Measurements from ENCODE around the gene BTNL8. TPM values are rescaled to one million over a fixed set of nuclear protein-coding genes. Genes with fewer than 3 reads are reported as not detected.
"Not testable (repeated sequence)": the region's sequence is repeated elsewhere in the genome, so short reads cannot be mapped to it uniquely, and the experiment has no call there.

Gene BTNL8
- total RNA-seq, 1 experiment from 2014 or later, result 0.21 TPM

GRCh38 chr5:180869587-180869986 lies 29.4 kb upstream of the BTNL8 start:
- H3K36me3 ChIP-seq (replicated peaks; ENCODE audit: control insufficient read depth, insufficient read depth, low read length), result no peaks in the 10 kb centered on the region
- H3K4me3 ChIP-seq (ENCODE audit: insufficient read depth, low read depth, low read length), result no peak overlapping the region
- no peaks in the 10 kb centered on the region for H3K27me3 ChIP-seq (ENCODE audit: control insufficient read depth, insufficient read depth, low read length)
- no peak for DNase-seq

GRCh38 chr5:180870276-180871068 lies 28.5 kb upstream of the BTNL8 start:
- DNase-seq, result no peak
- Histone ChIP-seq H3K27me3 (ENCODE audit: control insufficient read depth, insufficient read depth, low read length) (no peaks in the 10 kb centered on the region), H3K36me3 (replicated peaks; ENCODE audit: control insufficient read depth, insufficient read depth, low read length) (no peaks in the 10 kb centered on the region), H3K4me3 (ENCODE audit: insufficient read depth, low read depth, low read length) (no peak overlapping the region)

- no peak for DNase-seq
- Histone ChIP-seq H3K4me3 (ENCODE audit: insufficient read depth, low read depth, low read length) (no peak overlapping the region), H3K27me3 (ENCODE audit: control insufficient read depth, insufficient read depth, low read length) (no peaks in the 10 kb centered on the region), H3K36me3 (replicated peaks; ENCODE audit: control insufficient read depth, insufficient read depth, low read length) (no peaks in the 10 kb centered on the region)
These were observed 26.5 kb upstream of the BTNL8 start for GRCh38 chr5:180872419-180872818.

GRCh38 chr5:180873615-180874520 lies 25.1 kb upstream of the BTNL8 start:
- DNase-seq, result no peak
- H3K27me3 ChIP-seq (ENCODE audit: control insufficient read depth, insufficient read depth, low read length), result no peaks in the 10 kb centered on the region
- H3K36me3 ChIP-seq (replicated peaks; ENCODE audit: control insufficient read depth, insufficient read depth, low read length), result no peaks in the 10 kb centered on the region
- no peak overlapping the region for H3K4me3 ChIP-seq (ENCODE audit: insufficient read depth, low read depth, low read length)

- H3K4me3 ChIP-seq (ENCODE audit: insufficient read depth, low read depth, low read length), result no peak overlapping the region
- no peaks in the 10 kb centered on the region for H3K36me3 ChIP-seq (replicated peaks; ENCODE audit: control insufficient read depth, insufficient read depth, low read length)
- no peaks in the 10 kb centered on the region for H3K27me3 ChIP-seq (ENCODE audit: control insufficient read depth, insufficient read depth, low read length)
- no peak for DNase-seq
These were observed 24.0 kb upstream of the BTNL8 start for GRCh38 chr5:180874804-180875582.

GRCh38 chr5:180875860-180876426 lies 23.0 kb upstream of the BTNL8 start:
- Histone ChIP-seq H3K36me3 (replicated peaks; ENCODE audit: control insufficient read depth, insufficient read depth, low read length) (no peaks in the 10 kb centered on the region), H3K27me3 (ENCODE audit: control insufficient read depth, insufficient read depth, low read length) (no peaks in the 10 kb centered on the region), H3K4me3 (ENCODE audit: insufficient read depth, low read depth, low read length) (no peak overlapping the region)
- no peak for DNase-seq

GRCh38 chr5:180885845-180886529 lies 13.0 kb upstream of the BTNL8 start:
- not testable (repeated sequence) for DNase-seq; H3K4me3 ChIP-seq (ENCODE audit: insufficient read depth, low read depth, low read length); H3K36me3 ChIP-seq (replicated peaks; ENCODE audit: control insufficient read depth, insufficient read depth, low read length); H3K27me3 ChIP-seq (ENCODE audit: control insufficient read depth, insufficient read depth, low read length)

GRCh38 chr5:180889381-180889780 lies 9.6 kb upstream of the BTNL8 start:
- no peaks in the 10 kb centered on the region for H3K36me3 ChIP-seq (replicated peaks; ENCODE audit: control insufficient read depth, insufficient read depth, low read length)
- H3K27me3 ChIP-seq (ENCODE audit: control insufficient read depth, insufficient read depth, low read length), result no peaks in the 10 kb centered on the region
- DNase-seq, result no peak

GRCh38 chr5:180895330-180895729 lies 3.6 kb upstream of the BTNL8 start:
- H3K27me3 ChIP-seq (ENCODE audit: control insufficient read depth, insufficient read depth, low read length); DNase-seq; H3K36me3 ChIP-seq (replicated peaks; ENCODE audit: control insufficient read depth, insufficient read depth, low read length); H3K4me3 ChIP-seq (ENCODE audit: insufficient read depth, low read depth, low read length): not testable (repeated sequence)

More at GRCh38 chr5:180889381-180889780, 9.6 kb upstream of the BTNL8 start:
- H3K4me3 ChIP-seq (ENCODE audit: insufficient read depth, low read depth, low read length), result no peak overlapping the region

GRCh38 chr5:180900178-180900577 lies 1.2 kb downstream of the BTNL8 start:
- no peaks in the 10 kb centered on the region for H3K27me3 ChIP-seq (ENCODE audit: control insufficient read depth, insufficient read depth, low read length)
- H3K4me3 ChIP-seq (ENCODE audit: insufficient read depth, low read depth, low read length), result no peak overlapping the region
- no peak for DNase-seq
- H3K36me3 ChIP-seq (replicated peaks; ENCODE audit: control insufficient read depth, insufficient read depth, low read length), result no peaks in the 10 kb centered on the region

GRCh38 chr5:180901319-180902009 lies 2.5 kb downstream of the BTNL8 start:
- no peak for DNase-seq
- H3K36me3 ChIP-seq (replicated peaks; ENCODE audit: control insufficient read depth, insufficient read depth, low read length), result no peaks in the 10 kb centered on the region
- H3K4me3 ChIP-seq (ENCODE audit: insufficient read depth, low read depth, low read length), result no peak overlapping the region
- no peaks in the 10 kb centered on the region for H3K27me3 ChIP-seq (ENCODE audit: control insufficient read depth, insufficient read depth, low read length)

GRCh38 chr5:180908400-180908799 lies 9.4 kb downstream of the BTNL8 start:
- Histone ChIP-seq H3K36me3 (replicated peaks; ENCODE audit: control insufficient read depth, insufficient read depth, low read length) (no peaks in the 10 kb centered on the region), H3K4me3 (ENCODE audit: insufficient read depth, low read depth, low read length) (no peak overlapping the region), H3K27me3 (ENCODE audit: control insufficient read depth, insufficient read depth, low read length) (no peaks in the 10 kb centered on the region)
- no peak for DNase-seq

- DNase-seq, result no peak
- Histone ChIP-seq H3K36me3 (replicated peaks; ENCODE audit: control insufficient read depth, insufficient read depth, low read length) (no peaks in the 10 kb centered on the region), H3K27me3 (ENCODE audit: control insufficient read depth, insufficient read depth, low read length) (no peaks in the 10 kb centered on the region), H3K4me3 (ENCODE audit: insufficient read depth, low read depth, low read length) (no peak overlapping the region)
These were observed 10.2 kb downstream of the BTNL8 start for GRCh38 chr5:180908998-180909731.

Measured in H7 (cell line).